VCaP (cell line): Measurements from ENCODE around the gene SCN8A.

Experiments used
- H3K27ac ChIP-seq: fragments of 450-650 bp; 2 replicates; pipeline ENCODE4 v1.5.1; 2017
- TF ChIP-seq, protein P1 (sequence below): fragments of 450-650 bp; conservative IDR thresholded peaks from 2 replicates; pipeline ENCODE4 v1.5.1; 2017; ENCODE audit warnings: mild to moderate bottlenecking, moderate library complexity

SCN8A gene

DNA sequence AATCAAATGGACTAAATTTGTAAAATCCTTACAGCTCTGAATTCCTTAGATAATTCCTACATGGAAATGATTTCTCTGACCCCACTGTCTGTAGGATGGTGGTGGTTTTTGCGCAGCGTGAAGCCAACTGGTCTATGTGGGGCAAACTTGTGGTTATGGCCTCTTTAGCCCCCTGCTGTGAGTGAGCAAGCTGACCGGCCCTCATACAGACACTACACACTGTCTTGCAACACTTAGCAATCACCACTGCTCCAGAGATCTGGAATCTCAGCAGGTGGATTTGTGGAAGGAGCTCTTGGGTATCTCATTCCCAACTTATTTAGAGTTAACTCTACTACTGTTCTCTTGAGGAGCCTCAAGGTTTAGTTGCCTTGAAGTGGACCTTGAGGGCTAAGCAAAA is 70.2 kb downstream of the SCN8A start:
- no peak overlapping the region for H3K27ac ChIP-seq
- TF ChIP-seq, protein P1, sequence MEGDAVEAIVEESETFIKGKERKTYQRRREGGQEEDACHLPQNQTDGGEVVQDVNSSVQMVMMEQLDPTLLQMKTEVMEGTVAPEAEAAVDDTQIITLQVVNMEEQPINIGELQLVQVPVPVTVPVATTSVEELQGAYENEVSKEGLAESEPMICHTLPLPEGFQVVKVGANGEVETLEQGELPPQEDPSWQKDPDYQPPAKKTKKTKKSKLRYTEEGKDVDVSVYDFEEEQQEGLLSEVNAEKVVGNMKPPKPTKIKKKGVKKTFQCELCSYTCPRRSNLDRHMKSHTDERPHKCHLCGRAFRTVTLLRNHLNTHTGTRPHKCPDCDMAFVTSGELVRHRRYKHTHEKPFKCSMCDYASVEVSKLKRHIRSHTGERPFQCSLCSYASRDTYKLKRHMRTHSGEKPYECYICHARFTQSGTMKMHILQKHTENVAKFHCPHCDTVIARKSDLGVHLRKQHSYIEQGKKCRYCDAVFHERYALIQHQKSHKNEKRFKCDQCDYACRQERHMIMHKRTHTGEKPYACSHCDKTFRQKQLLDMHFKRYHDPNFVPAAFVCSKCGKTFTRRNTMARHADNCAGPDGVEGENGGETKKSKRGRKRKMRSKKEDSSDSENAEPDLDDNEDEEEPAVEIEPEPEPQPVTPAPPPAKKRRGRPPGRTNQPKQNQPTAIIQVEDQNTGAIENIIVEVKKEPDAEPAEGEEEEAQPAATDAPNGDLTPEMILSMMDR = no peak

DNA sequence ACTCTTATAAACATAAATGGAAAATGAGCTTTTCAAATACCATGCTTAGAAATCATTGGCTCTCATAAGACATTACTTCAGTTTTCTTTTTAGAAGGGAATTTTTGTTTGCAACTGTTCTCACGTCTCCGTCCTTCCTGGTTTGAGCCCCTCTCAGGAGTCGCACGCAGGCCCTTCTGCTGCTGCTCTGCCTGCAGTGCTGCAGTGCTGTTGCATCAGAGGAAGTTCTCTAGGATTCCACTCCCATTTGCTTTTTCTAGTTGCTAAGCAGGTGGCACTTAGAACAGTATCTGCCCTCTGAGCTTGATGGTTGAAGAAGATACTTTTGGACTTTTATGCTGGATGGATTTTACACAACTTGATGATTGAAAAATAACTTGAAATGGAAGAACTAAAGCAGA is 70.8 kb downstream of the SCN8A start:
- TF ChIP-seq, protein P1 = no peak
- no peak overlapping the region for H3K27ac ChIP-seq

DNA sequence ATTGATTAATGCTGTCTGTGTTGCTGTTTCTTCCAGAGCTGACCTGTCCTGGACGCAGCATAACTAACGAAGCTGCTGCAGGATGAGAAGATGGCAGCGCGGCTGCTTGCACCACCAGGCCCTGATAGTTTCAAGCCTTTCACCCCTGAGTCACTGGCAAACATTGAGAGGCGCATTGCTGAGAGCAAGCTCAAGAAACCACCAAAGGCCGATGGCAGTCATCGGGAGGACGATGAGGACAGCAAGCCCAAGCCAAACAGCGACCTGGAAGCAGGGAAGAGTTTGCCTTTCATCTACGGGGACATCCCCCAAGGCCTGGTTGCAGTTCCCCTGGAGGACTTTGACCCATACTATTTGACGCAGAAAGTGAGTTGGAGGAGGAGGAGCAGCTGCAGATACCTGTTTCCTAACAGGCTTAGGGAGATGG is 71.7 kb downstream of the SCN8A start:
- TF ChIP-seq, protein P1 = no peak
- H3K27ac ChIP-seq = no peak overlapping the region

DNA sequence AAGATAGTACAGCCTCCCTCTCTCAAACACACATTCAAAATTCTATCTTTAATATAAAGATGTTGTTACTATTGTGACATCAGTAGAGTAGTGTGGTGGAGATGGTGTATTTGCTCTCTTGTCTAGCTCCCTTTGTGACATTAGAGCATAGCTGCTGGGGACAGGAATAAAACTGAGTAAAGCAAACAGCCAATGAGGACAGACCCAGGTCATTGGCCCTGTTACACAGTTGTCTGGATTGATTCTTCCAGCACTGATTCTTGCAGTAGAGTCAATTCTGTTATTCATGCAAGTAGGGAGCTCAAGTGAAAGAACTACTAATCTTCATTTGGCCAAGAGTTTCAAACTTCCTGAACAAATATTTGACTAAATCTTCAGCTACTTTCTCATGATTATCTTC is 72.4 kb downstream of the SCN8A start:
- no peak overlapping the region for H3K27ac ChIP-seq
- TF ChIP-seq, protein P1 = no peak

DNA sequence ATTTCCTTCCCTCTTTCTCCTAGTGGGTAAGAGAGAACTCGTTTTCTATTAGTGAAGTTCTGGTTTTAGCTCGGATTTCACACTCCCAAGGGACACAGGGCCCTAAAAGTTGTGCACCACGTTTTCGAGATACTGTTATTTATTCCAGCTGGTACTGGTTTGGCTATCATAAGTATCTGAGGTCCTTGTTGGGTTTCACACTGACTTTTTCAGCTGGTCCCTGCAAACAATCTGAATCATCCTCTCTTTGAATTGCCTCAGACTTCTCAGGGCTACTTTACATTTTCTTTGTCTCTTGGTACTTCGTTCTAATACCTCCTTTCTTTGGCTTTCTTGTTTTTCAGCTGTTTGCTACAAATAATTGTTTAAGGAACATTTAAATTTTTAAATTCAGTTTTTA is 75.7 kb downstream of the SCN8A start:
- TF ChIP-seq, protein P1 = no peak
- no peak overlapping the region for H3K27ac ChIP-seq

DNA sequence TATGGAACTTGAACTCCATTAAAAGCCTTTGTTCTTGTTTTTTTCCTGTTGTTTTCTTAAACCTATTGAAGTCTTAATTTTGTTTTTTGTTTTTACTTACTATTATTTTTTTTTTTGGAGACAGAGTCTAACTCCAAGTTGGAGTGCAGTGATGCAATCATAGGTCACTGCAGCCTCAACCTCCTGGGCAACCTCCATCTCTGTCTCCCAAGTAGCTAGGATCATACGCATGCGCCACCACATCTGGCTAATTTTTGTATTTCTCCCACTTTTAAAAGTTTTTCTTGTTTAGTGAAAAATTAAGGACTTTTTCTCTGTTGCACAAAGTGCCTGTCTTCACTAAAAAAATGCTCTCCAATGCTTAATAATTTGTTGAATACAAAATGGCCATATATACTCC is 76.2 kb downstream of the SCN8A start:
- TF ChIP-seq, protein P1 = no peak
- H3K27ac ChIP-seq = no peak overlapping the region

DNA sequence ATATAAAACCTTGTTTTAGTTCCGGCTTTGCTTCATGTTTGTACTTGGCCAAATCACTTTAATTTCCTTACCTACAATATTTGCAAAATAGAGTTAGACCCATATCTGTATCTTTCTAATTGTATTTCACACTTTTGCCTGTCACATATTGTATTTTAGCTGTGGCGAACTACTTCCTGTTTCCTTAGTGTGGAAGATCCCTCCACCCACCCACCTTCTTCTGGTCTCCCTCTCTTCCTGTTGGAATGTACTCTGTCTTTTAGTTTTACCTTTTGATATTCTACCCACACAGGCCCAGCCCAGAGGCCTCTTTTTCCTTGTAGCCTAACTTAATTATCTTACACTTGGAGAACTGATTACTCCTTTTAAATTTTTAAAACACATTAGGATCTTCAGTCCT is 78.2 kb downstream of the SCN8A start:
- TF ChIP-seq, protein P1 = no peak
- H3K27ac ChIP-seq = no peak overlapping the region

DNA sequence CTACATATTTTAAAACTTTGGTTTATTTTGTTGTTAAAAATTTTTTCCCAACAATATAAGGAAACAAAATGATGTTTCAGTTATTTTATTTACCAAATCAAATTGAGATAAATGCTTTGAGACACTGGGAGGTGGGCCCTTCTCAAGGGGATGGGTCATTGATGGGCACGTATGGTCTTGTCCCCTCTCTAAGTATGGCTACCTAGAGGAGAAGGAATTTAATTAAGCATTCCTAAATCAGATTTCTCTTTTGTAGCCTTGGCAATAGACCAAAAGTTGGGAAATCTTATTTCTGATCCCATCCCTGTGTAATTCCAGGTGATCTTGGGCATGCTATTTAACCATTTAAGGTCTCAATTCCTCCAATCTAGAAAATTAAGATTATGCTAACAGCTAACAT is 79.0 kb downstream of the SCN8A start:
- H3K27ac ChIP-seq = no peak overlapping the region
- TF ChIP-seq, protein P1 = no peak
